ENCODE data around the gene CPNE2.
"Not testable (repeated sequence)": the region's sequence is repeated elsewhere in the genome, so short reads cannot be mapped to it uniquely, and the experiment has no call there.

Gene CPNE2

GRCh38 chr16:57091975-57092785 lies at the start of gene CPNE2:
Gene CPNE2, plus strand, starts transcription at chr16:57092583. Its CDS starts 18,160 bp downstream, at chr16:57110743.
- peak; percentile 43 to 61 for DNase-seq

DNA sequence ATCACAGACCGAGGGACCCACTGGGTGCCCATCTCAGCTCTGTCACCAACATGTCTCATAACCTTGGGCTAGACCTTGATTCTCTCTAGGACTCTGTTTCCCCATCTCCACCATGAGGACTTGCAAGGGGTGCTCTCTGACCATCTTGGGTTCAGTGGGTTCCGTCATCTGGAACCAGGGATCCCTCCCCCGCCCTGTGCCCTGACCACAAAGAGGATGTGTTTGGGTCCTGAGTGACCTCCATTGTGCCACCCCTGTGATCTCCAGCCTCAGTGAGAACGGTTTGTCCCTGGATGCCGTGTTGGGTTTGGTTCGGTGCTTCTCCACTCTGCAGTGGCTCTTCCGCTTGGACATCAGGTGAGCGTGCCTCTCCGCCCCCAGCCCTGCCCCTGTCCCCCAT lies 49.1 kb upstream of the CPNE2 start:
- no peak for DNase-seq

DNA sequence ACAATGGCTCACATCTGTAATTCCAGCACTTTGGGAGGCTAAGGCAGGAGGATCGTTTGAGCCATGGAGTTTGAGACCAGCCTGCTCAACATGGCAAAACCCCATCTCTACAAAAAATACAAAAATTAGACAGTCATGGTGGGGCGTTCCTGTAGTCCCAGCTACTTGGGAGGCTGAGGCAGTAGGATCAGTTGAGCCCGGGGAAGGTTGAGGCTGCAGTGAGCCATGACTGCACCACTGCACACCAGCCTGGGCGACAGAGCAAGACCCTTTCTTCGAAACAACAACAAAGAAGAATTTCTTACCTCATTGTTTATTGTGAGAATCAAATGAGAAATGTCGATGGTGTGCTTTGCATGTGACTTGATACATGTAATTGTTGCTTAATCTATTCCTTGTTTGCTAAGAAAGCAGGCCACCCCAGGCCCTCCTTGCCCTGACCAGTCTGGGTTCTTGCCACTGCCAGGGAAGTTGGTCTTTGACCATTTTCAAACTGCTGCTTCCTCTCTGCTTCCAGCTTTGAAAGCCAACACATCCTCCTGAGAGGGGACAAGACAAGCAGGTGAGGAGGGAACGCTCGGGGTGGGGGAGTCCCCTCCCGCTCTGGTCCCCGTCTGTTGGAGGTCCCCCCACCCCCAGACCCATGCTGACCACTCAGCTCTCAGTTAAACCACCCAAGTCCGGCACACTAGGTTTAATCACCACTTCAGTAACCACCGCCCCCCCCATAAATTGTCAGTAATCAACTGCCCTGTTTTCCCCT lies 47.3 kb upstream of the CPNE2 start:
- DNase-seq, result no peak

DNA sequence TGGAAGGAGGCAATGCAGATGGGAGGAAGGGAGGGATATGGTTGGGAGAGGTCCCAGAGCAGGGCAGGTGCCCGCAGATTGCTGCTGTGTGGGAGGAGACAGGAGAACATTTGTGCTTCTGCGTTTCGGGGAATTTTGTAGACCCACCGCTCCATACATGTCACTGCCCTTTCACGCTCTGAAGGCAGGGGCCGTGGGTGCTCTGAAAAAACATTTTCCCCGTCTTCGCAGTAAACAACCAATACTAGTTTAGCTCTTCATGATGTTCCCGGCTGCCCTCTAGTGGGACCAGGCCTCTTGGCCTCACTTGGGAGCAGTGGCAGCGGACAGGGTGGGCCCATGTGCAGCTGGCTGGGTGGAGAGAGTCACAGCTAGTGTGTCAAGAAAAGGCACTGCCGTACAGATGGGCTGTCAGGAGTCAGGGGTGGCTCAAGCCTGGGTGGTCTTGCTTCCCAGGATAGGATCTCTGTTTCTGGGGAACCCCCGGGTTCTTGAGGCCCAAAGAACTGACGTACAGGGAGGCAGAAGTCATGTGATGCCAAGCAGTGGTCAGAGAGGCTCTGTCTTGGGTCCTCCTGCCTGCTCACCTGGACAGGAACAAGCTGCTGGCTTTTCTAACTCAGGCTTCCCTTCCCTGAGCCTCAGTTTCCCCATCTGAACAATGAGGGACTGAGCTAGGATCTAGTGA lies 46.5 kb upstream of the CPNE2 start:
- DNase-seq, result no peak

DNA sequence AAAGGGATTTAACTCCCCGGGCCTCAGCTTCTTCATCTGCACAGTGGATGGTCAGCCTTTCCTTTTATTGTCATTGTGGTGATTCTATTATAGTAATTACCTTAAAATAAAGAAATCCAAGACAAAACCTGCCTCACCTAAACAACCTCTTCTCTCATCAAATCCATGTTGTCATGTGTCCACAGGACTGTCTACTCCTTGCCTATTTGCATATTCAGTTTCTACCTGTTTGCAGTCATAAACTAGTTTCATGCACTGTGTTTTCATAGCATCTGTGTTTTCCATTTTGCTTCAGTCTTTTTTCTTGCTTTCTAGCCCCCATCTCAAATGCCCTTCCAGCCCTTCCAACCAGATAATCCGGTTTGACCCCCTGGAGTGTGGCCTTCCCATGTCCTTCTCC lies 44.3 kb upstream of the CPNE2 start:
- DNase-seq, result no peak

DNA sequence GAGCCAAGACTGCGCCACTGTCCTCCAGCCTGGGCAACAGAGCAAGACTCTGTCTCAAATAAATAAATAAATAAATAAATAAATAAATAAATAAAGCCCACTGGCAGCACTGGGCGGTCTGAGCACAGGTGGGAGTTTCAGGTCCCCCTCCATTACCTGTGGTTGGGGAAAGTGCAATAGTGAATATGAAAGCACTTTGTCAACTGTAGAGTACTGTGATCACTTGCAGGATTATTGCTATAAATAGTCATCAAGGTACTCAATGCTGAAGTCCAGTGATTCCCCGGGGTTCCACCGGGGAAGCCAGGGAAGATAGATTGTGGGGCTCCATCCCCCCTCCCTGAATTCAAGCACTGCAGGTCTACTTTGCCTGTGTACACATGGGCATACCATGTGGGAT lies 42.7 kb upstream of the CPNE2 start:
- no peak for DNase-seq

- no peak for DNase-seq
Measured at GRCh38 chr16:57051696-57052228, 40.6 kb upstream of the CPNE2 start.

DNA sequence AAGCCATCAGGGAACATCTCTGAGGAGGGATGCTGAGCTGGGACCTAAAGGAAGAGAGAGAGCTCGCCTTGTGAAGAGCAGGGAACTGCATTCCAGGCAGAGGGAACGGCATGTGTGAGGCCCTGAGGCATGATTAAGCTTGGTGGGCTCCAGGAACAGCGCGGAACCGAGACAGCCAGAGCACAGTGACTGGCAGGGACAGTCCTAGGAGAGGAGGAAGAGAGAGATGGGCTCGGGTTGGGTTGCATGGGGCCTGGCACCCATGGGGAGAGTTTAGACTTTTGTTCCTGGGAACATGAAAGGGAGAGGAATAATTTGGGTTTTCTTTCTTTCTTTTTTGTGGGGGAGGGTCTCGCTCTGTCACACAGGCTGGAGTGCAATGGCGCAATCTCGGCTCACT lies 39.2 kb upstream of the CPNE2 start:
- no peak for DNase-seq

- no peak for DNase-seq
Measured at GRCh38 chr16:57054338-57054737, 38.0 kb upstream of the CPNE2 start.

DNA sequence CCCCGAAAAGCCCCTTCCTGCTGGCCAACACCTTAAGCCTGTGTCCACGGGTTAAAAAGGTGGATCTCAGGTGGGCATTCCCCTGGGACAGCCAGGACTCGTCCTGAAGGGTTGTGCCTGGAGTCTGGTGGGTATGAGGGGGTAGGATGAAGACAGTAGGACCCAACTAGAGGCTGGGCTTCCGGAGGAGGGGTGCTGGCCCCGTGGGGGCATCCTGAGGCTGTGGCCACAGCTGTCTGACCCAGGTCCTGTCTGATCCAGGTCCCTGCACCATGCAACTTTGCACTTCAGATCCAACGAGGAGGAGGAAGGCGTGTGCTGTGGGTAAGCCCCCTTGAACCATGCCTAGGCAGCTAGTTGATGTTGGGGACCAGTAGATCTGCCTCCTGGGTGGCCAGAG lies 37.6 kb upstream of the CPNE2 start:
- no peak for DNase-seq

DNA sequence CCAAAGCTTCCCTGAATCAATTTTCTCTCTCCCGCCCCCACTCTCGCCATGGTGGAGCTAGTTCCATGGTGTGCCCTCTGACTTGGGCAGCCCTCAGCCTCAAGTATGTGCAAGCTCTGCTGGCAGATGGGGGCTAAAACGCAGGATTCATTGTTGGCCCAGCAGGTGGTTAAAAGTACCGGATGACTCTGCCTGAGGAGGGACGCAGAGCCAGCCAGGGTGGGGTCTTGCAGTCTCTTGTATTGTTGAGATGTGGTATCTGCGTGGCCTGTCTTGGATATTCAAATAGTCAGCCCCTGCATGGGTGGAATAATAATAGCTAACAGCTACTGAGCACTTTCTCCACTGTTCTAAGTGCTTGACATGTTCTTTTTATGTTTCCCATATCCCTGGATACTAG lies 36.7 kb upstream of the CPNE2 start:
- DNase-seq, result no peak

- no peak for DNase-seq
Measured at GRCh38 chr16:57058291-57058861, 34.0 kb upstream of the CPNE2 start.

DNA sequence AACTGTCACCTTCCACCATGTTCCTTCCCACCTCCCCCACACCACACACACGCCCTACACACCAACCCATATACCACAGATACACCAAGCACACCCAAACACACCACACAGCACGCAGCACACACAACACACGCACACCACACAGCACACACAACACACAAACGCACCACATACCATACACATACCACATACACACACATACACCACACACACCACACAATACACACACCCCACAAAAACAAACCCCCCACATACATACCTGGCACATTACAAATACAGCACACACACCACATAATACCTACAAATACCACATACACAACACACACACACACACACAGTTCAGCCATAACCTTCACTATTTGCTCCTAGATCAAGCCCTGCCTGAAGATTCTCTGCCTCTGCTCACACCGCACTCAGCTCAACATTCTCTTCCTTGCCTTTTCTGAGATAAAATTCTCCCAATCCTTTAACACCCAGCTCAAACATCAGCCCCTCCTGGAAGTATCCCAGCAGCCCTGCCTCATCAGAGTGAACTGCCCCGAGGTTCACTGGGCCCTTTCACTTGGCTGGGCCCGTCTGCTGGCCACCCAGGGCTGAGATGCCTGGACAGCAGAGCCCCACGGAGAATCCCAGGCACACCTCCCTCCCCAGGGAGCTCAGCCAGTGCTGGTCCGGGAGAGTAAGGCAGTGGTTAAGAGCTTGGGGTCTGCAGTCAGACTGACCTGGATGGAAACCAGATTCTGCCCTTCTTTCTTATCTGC lies 31.9 kb upstream of the CPNE2 start:
- DNase-seq, result no peak

DNA sequence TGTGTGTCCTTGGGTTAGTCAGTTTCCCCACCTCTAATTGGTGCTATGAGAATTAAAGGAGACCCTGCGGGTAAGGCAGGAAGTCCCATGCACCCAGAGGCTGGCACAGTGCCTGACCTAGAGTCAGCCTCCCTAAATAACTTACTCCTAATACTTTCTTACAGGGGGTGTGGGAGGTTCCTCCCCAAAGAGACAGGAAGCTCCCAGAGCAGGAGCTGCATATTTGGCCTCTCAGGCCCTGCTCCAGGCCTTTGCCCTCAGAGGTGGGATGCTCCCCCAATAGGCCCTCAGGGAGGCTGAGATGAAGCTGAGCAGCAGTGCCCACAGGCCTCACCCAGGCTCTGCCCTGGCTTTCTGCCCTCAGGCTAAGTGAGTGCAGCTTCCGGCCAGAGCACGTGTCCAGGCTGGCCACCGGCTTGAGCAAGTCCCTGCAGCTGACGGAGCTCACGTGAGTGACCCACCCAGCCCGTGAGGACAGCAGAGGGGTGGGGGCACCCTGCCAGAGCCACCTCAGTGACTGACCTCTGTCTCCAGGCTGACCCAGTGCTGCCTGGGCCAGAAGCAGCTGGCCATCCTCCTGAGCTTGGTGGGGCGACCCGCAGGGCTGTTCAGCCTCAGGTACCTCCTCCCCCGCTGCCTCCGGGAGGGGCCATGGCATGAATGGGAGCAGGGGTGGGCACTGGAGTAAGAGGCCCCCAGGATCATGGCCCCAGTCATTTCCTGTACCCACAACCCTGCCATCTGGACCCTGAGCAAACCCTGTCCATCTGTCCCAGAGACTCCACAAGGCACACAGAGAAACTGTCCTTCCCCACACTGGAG lies 31.1 kb upstream of the CPNE2 start:
- no peak for DNase-seq

DNA sequence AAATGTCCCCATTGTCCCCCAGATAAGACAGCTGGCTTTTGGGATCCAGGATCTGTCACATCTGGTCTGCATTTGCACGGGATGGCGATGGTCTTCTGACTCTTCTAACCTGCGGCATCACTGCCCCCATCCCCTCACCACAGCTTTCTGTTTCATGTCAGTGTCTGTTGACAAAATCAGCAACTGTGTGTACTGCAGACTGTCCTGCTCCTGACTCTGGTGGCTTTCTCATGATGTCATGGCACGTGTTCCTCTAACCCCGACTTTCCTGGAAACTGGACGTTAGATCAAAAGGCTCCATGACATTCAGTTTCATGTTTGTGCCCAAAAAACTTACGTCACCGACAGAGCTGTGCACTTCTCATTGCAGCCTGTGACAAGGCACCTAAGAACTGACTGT lies 30.1 kb upstream of the CPNE2 start:
- DNase-seq, result no peak

DNA sequence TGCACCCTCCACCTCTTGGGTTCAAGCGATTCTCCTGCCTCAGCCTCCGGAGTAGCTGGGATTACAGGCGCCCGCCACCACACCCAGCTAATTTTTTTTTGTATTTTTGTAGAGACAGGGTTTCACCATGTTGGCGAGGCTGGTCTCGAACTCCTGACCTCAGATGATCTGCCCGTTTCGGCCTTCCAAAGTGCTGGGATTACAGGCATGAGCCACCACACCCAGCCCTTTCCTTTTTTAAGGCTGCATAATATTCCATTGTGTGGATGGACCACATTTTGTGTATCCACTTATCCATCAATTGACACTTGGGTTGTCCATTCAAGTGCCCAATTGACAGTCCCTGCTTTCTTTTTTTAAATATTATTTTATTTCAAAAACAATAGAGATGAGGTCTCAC lies 29.2 kb upstream of the CPNE2 start:
- not testable (repeated sequence) for DNase-seq

DNA sequence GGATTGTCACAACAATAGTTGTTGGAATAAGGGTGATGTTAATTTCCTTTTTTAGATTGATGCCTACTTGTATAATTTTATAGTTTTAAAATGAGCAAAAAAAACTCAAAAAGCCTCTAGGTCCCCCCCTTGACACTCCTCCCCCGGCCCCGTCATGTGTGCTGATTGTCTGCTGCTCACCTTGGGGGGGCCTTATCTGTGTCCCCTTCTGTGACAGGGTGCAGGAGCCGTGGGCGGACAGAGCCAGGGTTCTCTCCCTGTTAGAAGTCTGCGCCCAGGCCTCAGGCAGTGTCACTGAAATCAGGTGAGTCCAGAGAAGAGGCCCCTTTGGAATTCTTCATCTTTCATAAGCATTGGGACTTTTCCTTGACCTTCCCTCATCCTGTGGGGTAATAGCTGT lies 27.4 kb upstream of the CPNE2 start:
- no peak for DNase-seq

DNA sequence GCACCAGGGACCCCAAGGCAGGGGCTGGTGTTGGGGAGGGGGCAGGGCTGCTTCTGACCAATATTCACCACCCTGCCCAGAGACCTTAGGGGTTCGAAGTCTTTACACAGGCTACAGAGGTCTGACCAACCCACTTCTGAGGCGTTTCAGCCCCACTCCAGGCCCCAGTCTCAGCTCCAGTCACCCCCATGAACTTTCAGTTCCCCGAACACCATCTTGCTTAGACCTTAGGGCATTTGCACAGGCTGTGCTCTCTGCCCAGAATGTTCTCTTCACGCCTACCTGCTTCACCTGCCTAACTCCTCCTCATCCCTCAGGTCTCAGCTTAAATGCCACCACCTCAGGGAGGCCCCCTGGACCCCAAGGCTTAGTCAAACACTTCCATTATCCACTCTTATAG lies 25.8 kb upstream of the CPNE2 start:
- DNase-seq, result no peak

GRCh38 chr16:57067347-57067746 lies 25.0 kb upstream of the CPNE2 start:
- no peak for DNase-seq

DNA sequence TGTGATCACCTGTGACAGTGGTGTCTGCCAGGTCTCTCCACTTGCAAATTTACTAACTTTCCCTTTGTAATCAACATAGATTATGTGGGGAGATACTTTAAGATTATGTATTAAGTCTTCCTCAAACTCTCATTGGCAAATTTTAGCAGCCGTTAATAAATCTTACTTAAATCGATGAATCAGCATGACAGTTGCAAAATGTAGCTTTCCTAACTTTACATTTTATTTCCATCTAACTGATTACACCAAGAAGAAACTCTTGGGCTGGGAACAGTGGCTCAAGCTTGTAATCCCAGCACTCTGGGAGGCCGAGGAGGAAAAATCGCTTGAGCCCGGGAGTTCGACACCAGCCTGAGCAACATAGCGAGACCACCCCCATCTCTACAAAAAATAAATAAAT lies 23.3 kb upstream of the CPNE2 start:
- DNase-seq, result no peak

- DNase-seq, result no peak
Measured at GRCh38 chr16:57069635-57070370, 22.6 kb upstream of the CPNE2 start.
